ENCODE data around the gene PURB.
"Not testable (repeated sequence)": the region's sequence is repeated elsewhere in the genome, so short reads cannot be mapped to it uniquely, and the experiment has no call there.

The PURB gene

GRCh38 chr7:44885394-44886317 is at the start of gene PURB:
Gene PURB (minus strand): TSS chr7:44885530. CDS start chr7:44885348, 182 bp downstream.
- peak; percentile 91 to 93 for DNase-seq (ENCODE audit: low read depth in 2 of 2)

DNA sequence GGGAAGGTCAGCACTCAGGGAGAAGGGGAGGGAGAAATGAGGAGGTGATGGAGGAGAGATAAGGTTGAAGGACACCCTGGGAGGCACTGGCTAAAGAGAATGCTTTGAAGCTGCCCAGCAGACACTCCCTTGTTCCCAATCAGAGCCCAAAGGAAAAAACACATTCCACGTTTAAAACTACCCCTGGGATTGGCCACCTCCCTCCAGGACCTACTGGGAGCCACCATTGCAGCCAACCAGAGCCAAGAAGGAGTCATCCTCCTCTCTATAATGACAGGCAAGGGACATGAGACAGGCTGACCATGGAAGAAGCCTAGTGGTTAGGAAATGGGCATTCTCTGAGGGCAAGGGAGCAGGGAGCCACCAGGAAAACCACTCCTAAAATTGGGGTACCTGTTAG is 49.7 kb upstream of the PURB start:
- no peak for DNase-seq (ENCODE audit: low read depth in 2 of 2)

GRCh38 chr7:44934510-44934909 is 49.2 kb upstream of the PURB start:
- DNase-seq (ENCODE audit: low read depth in 2 of 2): not testable (repeated sequence)

DNA sequence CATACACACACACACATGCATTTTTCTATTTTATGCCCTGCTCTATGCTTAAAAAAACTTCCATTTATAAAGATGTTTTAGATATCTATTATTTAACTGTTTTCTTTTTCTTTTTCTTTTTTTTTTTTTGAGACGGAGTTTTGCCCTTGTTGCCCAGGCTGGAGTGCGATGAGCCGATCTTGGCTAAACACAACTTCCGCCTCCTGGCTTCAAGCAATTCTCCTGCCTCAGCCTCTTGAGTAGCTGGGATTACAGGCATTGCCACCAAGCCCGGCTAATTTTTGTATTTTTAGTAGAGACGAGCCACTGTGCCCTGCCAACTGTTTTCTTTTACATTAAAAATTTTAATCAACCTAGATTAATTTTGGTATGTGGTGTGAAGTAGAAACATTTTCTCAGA is 45.6 kb upstream of the PURB start:
- DNase-seq (ENCODE audit: low read depth in 2 of 2): no peak

GRCh38 chr7:44922351-44922694 is 37.0 kb upstream of the PURB start:
- no peak for DNase-seq (ENCODE audit: low read depth in 2 of 2)

GRCh38 chr7:44921607-44922350 is 36.4 kb upstream of the PURB start:
- DNase-seq (ENCODE audit: low read depth in 2 of 2): peak; percentile 86 to 94

- no peak for DNase-seq (ENCODE audit: low read depth in 2 of 2)
These were observed 34.8 kb upstream of the PURB start for GRCh38 chr7:44920119-44920518.

GRCh38 chr7:44918029-44918428 is 32.7 kb upstream of the PURB start:
- DNase-seq (ENCODE audit: low read depth in 2 of 2): no peak

DNA sequence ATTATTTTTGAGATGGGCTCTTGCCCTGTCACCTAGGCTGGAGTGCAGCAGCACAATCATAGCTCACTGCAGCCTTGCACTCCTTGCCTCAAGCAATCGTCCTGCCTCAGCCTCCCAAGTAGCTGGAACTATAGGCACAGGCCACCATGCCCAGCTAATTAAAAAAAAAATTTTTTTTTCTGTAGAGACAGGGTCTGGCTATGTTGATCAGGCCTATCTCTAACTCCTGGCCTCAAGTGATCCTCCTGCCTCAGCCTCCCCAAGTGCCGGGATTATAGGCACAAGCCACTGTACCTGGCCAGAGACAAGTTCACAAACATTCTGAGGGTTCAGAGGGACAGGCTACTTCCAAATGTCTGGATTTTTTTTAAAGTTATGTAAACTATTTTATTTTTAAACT is 32.1 kb upstream of the PURB start:
- DNase-seq (ENCODE audit: low read depth in 2 of 2): no peak

DNA sequence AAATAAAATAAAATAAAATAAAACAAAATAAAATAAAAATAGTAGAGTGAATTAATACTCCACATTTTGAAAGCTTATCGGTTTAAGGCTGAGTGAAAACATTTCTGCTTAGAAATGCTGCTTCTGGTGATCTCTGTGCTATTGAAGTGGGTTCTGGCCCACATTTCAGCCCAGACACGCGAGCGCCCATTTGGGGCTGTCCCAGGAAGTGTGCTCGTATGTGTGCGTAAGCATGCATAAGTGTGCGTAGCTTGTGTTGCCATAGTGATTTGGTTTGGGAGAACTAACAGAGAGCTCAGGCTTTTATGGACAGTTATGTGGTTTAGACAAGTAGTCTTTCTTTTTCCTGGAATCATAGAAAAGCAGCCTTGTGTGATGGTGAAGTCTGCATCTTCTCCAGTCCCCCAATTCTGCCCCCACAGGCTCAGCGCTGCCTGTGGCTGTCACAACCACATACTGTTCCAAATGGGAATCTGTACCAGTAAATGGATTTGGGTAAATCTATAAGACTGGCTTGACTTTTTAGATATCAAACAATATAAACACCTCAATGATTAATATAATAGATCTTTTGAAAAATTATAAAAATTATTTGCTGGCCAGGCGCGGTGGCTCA is 29.8 kb upstream of the PURB start:
- DNase-seq (ENCODE audit: low read depth in 2 of 2): peak; percentile 31 to 59

DNA sequence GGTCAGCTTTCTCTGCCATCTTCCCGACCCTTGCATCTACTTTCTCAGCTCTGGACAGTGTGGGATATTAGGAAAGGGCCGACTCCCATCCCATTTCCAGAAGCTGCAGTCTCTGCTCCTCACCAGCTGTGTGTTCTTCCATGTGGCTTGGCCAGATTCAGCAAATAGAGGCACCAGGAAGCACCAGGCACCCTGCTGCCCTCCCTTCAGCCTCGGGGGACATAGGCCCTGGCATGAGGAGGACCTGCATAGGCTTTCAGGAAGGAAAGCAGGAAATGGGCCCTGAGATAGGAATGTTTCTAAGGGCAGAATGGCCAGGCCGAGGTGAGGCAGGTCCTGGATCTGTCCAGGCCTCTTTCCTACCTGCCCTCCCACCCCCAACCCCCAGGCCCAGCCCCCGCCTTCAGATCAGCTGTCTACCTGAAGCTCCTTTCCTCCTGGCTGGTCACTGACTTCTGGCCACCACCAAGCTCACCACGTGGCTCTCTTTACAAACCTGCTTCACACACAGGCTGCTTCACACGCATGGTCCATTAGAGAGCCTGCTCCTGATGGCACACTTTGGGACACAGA is 27.5 kb upstream of the PURB start:
- DNase-seq (ENCODE audit: low read depth in 2 of 2): no peak

DNA sequence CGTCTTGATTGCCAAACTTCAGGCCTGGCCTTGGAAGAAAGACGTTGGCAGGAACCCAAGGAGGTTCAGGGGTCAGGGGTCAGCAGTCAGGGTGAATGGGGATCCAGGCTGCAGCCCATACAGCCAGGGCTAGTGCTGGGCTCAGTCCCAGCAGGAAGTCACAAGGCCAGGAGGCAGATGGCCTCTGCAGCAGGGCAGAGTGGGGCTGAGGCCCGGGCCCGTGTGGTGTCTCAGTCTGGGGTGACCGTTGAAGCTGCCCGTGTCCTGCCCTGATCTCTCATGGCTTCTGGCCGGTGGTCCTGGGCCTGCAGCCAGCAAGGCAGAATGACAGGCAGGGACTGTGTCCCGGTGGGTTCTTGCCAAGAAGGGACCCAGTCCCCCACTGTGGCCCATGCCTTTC is 26.6 kb upstream of the PURB start:
- no peak for DNase-seq (ENCODE audit: low read depth in 2 of 2)

GRCh38 chr7:44909596-44910389 is 24.5 kb upstream of the PURB start:
- DNase-seq (ENCODE audit: low read depth in 2 of 2): no peak

GRCh38 chr7:44906965-44907364 is 21.6 kb upstream of the PURB start:
- DNase-seq (ENCODE audit: low read depth in 2 of 2): no peak

GRCh38 chr7:44905002-44905635 is 19.8 kb upstream of the PURB start:
- DNase-seq (ENCODE audit: low read depth in 2 of 2): no peak

DNA sequence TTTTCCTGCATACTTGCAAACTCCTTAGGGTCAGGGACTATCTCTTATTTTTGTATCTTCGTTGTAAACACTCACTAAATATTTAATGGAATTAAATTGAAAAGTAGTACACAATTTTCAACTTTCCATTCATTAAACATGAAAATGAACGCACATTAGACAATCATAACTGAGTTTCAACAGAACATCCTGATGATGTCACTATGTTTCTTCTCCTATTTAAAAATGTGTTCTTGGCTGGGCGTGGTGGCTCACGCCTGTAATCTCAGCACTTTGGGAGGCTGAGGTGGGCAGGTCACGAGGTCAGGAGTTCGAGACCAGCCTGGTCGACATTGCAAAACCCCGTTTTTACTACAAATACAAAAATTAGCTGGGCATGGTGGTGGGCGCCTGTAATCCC is 14.1 kb upstream of the PURB start:
- no peak for DNase-seq (ENCODE audit: low read depth in 2 of 2)

DNA sequence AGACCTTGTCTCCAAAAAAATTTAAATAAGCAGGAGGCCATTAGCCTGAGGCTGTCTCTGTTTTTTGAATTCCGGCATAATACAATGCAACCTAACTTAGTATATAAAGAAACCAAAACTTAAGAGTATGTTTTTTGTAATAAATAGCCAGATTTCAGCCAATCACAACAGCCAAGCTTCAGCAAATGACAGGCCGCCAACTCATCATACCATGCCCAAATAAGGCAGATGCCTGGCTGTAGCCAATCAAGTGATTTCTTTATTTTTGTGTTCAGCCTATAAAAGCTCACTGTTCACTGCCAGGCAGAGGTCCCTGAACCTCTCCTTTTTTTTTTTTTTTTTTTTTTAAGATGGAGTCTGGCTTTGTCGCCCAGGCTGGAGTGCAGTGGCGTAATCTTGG is 12.7 kb upstream of the PURB start:
- no peak for DNase-seq (ENCODE audit: low read depth in 2 of 2)

DNA sequence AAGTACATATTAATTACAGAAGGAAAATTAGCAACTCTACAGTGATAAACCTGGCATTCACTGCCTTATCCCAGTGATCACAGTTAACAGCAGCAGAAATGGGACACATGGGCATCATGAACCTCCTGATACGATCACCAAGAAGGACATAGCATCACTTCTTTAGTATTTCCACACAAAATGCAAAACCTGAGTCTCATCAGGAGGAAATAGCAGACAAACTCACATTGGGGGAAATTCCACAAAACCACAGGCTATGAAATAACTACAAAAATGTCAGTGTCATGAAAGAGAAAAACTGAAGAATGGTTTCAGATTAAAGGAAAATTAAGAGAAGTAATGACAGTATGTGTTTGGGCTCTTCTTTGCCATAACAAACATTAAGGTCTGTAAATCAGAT is 12.0 kb upstream of the PURB start:
- no peak for DNase-seq (ENCODE audit: low read depth in 2 of 2)

DNA sequence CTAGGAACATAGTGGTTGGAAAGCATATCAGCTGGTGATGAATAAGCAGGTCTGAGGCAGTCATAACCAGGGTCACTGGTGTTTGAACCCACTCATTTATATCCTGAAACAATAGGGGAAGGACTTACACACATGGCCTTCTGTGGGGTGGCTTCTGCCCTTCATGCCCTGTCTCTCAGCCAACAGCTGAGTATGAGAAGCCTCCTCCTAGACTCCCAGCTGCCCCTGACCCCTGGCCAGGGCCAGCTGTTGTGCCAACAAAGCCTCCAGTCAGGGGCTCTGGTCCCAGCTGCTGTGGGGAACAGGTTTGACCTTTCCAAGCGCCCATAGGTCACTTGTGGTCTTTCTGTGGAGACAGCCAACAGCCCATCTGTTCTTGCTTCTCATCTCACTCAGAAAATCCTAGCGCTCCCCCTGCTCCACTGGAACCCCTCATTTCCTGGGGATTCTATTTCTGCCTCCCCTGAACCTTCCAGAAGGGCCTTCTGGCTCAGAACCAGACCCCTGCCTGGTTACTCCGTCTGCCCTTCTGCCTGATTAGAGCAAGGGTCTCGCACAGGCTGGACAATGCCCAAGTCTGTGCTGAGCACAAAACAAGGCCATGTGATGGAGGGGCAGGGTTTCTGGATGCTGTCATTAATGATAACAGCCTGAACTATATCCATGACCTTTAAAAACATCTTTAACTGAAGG is 9.7 kb upstream of the PURB start:
- DNase-seq (ENCODE audit: low read depth in 2 of 2): no peak

DNA sequence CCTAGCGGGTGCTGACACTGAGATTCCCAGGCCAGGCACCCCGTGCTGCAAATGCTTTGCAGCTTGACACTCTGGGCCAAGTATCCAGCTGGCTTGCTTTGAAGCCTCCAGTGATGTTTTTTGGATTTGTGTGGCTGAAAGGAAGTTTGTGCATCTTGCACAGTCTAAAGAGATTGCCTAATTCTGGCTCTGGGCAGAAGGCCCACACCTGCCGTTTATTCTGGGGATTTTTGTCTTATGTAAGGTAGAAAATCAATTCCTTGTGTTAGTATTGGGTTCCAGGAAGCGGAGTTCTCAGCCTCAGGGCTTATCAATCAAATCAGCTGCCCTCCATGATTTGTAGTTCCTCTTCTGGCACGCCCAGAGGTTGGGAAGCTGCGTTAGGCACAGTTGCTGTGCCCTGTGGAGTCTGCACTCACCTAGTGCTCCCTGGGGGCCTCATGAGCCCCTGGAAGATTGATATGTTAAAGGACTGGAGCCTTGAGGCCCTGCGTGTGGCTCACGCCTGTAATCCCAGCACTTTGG is 8.4 kb upstream of the PURB start:
- DNase-seq (ENCODE audit: low read depth in 2 of 2): no peak

Measured in activated CD8-positive, alpha-beta memory T cell treated with anti-CD3 and anti-CD28 coated beads for 4 hours (primary cell).